ENCODE measurements around the gene PKD2. TPM values are rescaled to one million over a fixed set of nuclear protein-coding genes. Genes with fewer than 3 reads are reported as not detected.

The PKD2 gene
- total RNA-seq, 1 experiment from 2014 or later = 21.4 TPM

GRCh38 chr4:87982446-87983010 is 24.9 kb upstream of the PKD2 start:
- ATAC-seq = no peak
- POLR2A ChIA-PET = no interaction called here
- no peak for DNase-seq (ENCODE audit: low spot score)
- Mint-ChIP-seq H3K4me1 (peaks cover 13% of the 10 kb centered on the region), H3K4me3 (no peak overlapping the region), H3K27ac (no peak overlapping the region), H3K9me3 (no peaks in the 10 kb centered on the region), H3K36me3 (peaks cover 7% of the 10 kb centered on the region; the same call in 1 of the 2 replicates), H3K27me3 (ENCODE audit: low read depth) (no peaks in the 10 kb centered on the region)
- TF ChIP-seq PREB (CRISPR knock-in tag; IDR thresholded peaks at IDR 0.05; ENCODE audit: borderline replicate concordance) = no peak
- no peak for TF ChIP-seq FOXJ3 (CRISPR knock-in tag; IDR thresholded peaks at IDR 0.05; ENCODE audit: borderline replicate concordance)
- TF ChIP-seq, protein P1, sequence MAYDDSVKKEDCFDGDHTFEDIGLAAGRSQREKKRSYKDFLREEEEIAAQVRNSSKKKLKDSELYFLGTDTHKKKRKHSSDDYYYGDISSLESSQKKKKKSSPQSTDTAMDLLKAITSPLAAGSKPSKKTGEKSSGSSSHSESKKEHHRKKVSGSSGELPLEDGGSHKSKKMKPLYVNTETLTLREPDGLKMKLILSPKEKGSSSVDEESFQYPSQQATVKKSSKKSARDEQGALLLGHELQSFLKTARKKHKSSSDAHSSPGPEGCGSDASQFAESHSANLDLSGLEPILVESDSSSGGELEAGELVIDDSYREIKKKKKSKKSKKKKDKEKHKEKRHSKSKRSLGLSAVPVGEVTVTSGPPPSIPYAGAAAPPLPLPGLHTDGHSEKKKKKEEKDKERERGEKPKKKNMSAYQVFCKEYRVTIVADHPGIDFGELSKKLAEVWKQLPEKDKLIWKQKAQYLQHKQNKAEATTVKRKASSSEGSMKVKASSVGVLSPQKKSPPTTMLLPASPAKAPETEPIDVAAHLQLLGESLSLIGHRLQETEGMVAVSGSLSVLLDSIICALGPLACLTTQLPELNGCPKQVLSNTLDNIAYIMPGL (CRISPR knock-in tag; IDR thresholded peaks at IDR 0.05) = no peak
- no peak for TF ChIP-seq NR1H2 (CRISPR knock-in tag; IDR thresholded peaks at IDR 0.05)
- TF ChIP-seq GRHL2 (CRISPR knock-in tag; IDR thresholded peaks at IDR 0.05; ENCODE audit: insufficient replicate concordance, severe bottlenecking) = no peak
- TF ChIP-seq, protein P2, sequence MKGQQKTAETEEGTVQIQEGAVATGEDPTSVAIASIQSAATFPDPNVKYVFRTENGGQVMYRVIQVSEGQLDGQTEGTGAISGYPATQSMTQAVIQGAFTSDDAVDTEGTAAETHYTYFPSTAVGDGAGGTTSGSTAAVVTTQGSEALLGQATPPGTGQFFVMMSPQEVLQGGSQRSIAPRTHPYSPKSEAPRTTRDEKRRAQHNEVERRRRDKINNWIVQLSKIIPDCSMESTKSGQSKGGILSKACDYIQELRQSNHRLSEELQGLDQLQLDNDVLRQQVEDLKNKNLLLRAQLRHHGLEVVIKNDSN (CRISPR knock-in tag; IDR thresholded peaks at IDR 0.05) = no peak
- no peak for TF ChIP-seq ZNF138 (CRISPR knock-in tag; conservative IDR thresholded peaks at IDR 0.05)
- TF ChIP-seq, protein P3, sequence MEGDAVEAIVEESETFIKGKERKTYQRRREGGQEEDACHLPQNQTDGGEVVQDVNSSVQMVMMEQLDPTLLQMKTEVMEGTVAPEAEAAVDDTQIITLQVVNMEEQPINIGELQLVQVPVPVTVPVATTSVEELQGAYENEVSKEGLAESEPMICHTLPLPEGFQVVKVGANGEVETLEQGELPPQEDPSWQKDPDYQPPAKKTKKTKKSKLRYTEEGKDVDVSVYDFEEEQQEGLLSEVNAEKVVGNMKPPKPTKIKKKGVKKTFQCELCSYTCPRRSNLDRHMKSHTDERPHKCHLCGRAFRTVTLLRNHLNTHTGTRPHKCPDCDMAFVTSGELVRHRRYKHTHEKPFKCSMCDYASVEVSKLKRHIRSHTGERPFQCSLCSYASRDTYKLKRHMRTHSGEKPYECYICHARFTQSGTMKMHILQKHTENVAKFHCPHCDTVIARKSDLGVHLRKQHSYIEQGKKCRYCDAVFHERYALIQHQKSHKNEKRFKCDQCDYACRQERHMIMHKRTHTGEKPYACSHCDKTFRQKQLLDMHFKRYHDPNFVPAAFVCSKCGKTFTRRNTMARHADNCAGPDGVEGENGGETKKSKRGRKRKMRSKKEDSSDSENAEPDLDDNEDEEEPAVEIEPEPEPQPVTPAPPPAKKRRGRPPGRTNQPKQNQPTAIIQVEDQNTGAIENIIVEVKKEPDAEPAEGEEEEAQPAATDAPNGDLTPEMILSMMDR (IDR thresholded peaks at IDR 0.05) = no peak
- TF ChIP-seq, protein P4, sequence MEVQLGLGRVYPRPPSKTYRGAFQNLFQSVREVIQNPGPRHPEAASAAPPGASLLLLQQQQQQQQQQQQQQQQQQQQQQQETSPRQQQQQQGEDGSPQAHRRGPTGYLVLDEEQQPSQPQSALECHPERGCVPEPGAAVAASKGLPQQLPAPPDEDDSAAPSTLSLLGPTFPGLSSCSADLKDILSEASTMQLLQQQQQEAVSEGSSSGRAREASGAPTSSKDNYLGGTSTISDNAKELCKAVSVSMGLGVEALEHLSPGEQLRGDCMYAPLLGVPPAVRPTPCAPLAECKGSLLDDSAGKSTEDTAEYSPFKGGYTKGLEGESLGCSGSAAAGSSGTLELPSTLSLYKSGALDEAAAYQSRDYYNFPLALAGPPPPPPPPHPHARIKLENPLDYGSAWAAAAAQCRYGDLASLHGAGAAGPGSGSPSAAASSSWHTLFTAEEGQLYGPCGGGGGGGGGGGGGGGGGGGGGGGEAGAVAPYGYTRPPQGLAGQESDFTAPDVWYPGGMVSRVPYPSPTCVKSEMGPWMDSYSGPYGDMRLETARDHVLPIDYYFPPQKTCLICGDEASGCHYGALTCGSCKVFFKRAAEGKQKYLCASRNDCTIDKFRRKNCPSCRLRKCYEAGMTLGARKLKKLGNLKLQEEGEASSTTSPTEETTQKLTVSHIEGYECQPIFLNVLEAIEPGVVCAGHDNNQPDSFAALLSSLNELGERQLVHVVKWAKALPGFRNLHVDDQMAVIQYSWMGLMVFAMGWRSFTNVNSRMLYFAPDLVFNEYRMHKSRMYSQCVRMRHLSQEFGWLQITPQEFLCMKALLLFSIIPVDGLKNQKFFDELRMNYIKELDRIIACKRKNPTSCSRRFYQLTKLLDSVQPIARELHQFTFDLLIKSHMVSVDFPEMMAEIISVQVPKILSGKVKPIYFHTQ (CRISPR knock-in tag; IDR thresholded peaks at IDR 0.05) = no peak
- TF ChIP-seq, protein P5, sequence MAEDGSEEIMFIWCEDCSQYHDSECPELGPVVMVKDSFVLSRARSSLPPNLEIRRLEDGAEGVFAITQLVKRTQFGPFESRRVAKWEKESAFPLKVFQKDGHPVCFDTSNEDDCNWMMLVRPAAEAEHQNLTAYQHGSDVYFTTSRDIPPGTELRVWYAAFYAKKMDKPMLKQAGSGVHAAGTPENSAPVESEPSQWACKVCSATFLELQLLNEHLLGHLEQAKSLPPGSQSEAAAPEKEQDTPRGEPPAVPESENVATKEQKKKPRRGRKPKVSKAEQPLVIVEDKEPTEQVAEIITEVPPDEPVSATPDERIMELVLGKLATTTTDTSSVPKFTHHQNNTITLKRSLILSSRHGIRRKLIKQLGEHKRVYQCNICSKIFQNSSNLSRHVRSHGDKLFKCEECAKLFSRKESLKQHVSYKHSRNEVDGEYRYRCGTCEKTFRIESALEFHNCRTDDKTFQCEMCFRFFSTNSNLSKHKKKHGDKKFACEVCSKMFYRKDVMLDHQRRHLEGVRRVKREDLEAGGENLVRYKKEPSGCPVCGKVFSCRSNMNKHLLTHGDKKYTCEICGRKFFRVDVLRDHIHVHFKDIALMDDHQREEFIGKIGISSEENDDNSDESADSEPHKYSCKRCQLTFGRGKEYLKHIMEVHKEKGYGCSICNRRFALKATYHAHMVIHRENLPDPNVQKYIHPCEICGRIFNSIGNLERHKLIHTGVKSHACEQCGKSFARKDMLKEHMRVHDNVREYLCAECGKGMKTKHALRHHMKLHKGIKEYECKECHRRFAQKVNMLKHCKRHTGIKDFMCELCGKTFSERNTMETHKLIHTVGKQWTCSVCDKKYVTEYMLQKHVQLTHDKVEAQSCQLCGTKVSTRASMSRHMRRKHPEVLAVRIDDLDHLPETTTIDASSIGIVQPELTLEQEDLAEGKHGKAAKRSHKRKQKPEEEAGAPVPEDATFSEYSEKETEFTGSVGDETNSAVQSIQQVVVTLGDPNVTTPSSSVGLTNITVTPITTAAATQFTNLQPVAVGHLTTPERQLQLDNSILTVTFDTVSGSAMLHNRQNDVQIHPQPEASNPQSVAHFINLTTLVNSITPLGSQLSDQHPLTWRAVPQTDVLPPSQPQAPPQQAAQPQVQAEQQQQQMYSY (CRISPR knock-in tag; IDR thresholded peaks at IDR 0.05) = no peak
- TF ChIP-seq ETV6 (CRISPR knock-in tag; IDR thresholded peaks at IDR 0.05) = no peak
- TF ChIP-seq ZNF396 (CRISPR knock-in tag; IDR thresholded peaks at IDR 0.05; ENCODE audit: borderline replicate concordance) = no peak
- TF ChIP-seq MXD4 (CRISPR knock-in tag; IDR thresholded peaks at IDR 0.05; ENCODE audit: borderline replicate concordance) = no peak
- TF ChIP-seq, protein P6, sequence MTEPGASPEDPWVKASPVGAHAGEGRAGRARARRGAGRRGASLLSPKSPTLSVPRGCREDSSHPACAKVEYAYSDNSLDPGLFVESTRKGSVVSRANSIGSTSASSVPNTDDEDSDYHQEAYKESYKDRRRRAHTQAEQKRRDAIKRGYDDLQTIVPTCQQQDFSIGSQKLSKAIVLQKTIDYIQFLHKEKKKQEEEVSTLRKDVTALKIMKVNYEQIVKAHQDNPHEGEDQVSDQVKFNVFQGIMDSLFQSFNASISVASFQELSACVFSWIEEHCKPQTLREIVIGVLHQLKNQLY (CRISPR knock-in tag; IDR thresholded peaks at IDR 0.05) = no peak
- CTCF ChIA-PET = no interaction called here
